HG03025 (cell line): Measurements from ENCODE around the gene NRDC.

Experiments
- ATAC-seq: cut with Tn5 transposase; IDR thresholded peaks from one replicate; pipeline ENCODE4 v1.9.1; 2021; ENCODE audit warnings: mild to moderate bottlenecking, moderate library complexity; ENCODE audit not compliant: unreplicated experiment, low FRiP score

NRDC gene

GRCh38 chr1:51878616-51879336 is at the start of gene NRDC:
Gene NRDC (minus strand): TSS chr1:51878727. CDS start chr1:51878615, 112 bp downstream.
- peak; percentile 90 for ATAC-seq

GRCh38 chr1:51927029-51927428 is 48.5 kb upstream of the NRDC start:
- ATAC-seq = no peak

- no peak for ATAC-seq
Measured at GRCh38 chr1:51926171-51926812, 47.8 kb upstream of the NRDC start.

- ATAC-seq = no peak
Measured at GRCh38 chr1:51924455-51924854, 45.9 kb upstream of the NRDC start.

- ATAC-seq = no peak
Measured at GRCh38 chr1:51922040-51922439, 43.5 kb upstream of the NRDC start.

- ATAC-seq = no peak
Measured at GRCh38 chr1:51920130-51920529, 41.6 kb upstream of the NRDC start.

GRCh38 chr1:51919684-51920083 is 41.2 kb upstream of the NRDC start:
- ATAC-seq = no peak

GRCh38 chr1:51916587-51917405 is 38.3 kb upstream of the NRDC start:
- ATAC-seq = no peak

GRCh38 chr1:51915951-51916350 is 37.4 kb upstream of the NRDC start:
- no peak for ATAC-seq

GRCh38 chr1:51912881-51913280 is 34.4 kb upstream of the NRDC start:
- ATAC-seq = no peak

GRCh38 chr1:51910221-51911000 is 31.9 kb upstream of the NRDC start:
- no peak for ATAC-seq

GRCh38 chr1:51908499-51908898 is 30.0 kb upstream of the NRDC start:
- ATAC-seq = no peak

- no peak for ATAC-seq
Measured at GRCh38 chr1:51907079-51907702, 28.7 kb upstream of the NRDC start.

- no peak for ATAC-seq
Measured at GRCh38 chr1:51906306-51907078, 28.0 kb upstream of the NRDC start.

- no peak for ATAC-seq
Measured at GRCh38 chr1:51902456-51902855, 23.9 kb upstream of the NRDC start.

GRCh38 chr1:51901151-51901550 is 22.6 kb upstream of the NRDC start:
- no peak for ATAC-seq

- ATAC-seq = no peak
Measured at GRCh38 chr1:51899022-51899421, 20.5 kb upstream of the NRDC start.

GRCh38 chr1:51898090-51898734 is 19.7 kb upstream of the NRDC start:
- no peak for ATAC-seq

- ATAC-seq = no peak
Measured at GRCh38 chr1:51897699-51898031, 19.1 kb upstream of the NRDC start.
